C4-2B (cell line): Measurements from ENCODE around the gene BATF.

Source experiments
- H3K27ac ChIP-seq: fragments of 450-650 bp; 2 replicates; pipeline ENCODE4 v1.5.1; 2017
- CTCF ChIP-seq: fragments of 450-650 bp; conservative IDR thresholded peaks from 2 replicates; pipeline ENCODE4 v1.5.1; 2017; ENCODE audit warnings: mild to moderate bottlenecking
- ZFX ChIP-seq: fragments of 450-650 bp; IDR thresholded peaks from 2 replicates; pipeline ENCODE4 v1.6.1; 2017

The BATF gene

GRCh38 chr14:75572104-75572503 lies 49.8 kb downstream of the BATF start:
- H3K27ac ChIP-seq, result no peak overlapping the region
- TF ChIP-seq ZFX, result no peak
- TF ChIP-seq CTCF, result no peak

DNA sequence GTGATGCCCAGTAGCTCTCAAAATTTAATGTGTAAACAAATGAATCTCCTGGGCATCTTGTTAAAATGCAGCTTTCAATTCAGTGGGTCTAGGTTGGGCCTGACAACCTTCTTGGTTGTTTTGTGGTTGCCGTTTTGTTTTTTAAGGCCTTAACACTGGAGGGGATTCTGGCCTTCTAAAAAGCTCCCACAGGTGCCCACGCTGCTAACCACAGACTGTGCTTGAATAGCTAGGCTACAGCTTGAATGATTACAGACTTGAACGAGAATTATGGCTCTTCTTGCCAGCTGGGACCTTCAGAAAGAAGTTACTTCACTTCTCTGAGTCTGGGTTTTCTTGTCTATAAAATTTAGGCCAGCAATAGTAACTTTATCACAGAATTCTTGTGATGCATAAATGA lies 54.8 kb downstream of the BATF start:
- no peak for TF ChIP-seq ZFX
- TF ChIP-seq CTCF, result no peak

DNA sequence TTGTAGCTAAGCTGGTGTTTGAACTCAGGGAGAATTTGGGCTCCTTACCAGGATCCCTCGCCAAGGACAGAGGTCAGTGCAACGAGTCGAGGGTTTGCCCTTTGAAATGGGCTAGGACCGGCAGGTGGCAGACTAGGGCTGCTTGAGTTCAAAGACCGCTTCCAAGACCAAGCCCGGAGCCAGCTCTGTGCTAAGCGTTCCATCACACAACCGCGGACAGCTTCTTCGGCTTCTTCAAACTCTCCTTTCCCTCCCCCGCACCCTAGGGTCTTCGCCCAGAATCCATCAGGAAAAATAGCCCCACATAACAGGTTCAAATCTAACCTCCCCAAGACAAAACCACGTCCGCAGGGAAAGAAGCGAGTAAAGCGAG lies 55.4 kb downstream of the BATF start:
- TF ChIP-seq CTCF, result peak; percentile 88
- no peak for TF ChIP-seq ZFX
- H3K27ac ChIP-seq, result peak overlapping the region; percentile 50

More for the DNA sequence above, 54.8 kb downstream of the BATF start:
- H3K27ac ChIP-seq, result no peak overlapping the region

DNA sequence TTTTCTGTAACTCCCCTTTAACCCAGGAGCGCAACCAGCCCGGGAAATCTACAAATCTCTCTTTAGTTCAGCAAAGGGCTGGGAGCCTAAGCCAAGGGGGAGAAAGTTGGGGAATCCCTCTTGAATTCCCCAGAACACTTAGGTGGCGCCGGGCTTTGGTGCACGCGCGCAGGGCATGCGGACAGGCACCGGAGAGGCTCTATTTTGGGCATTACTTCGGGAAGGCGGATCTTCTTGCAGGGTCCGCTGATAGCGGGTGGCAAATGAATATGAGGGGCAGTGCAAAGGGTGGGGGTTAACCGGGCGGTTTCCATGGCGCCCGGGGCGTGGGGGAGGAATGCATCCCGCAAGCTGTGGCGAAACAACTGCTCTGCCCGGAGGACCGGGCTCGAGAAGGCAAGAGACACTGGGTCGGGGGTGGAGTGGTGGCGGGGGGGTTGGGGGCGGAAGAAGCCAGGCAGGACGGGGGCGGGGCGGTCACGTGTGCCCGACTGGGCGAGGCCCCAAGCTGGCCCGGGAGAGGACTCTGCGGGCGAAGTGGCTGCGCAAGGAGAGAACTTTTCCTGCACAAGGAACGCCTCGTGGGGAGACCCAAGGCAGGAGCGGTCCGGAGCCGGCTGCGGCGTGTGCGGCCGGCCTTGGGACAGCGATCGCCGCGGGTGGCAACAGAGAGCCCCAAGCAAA lies 56.0 kb downstream of the BATF start, which contains the start of gene FLVCR2:
TSS of gene FLVCR2 (plus strand) at position 519 of the 684 bp plus-strand sequence. CDS start 353 bp downstream, outside the sequence.
- no peak for TF ChIP-seq CTCF
- peak within 1 kb of the TSS; percentile 50 for H3K27ac ChIP-seq

GRCh38 chr14:75578786-75579337 lies 56.6 kb downstream of the BATF start:
- TF ChIP-seq CTCF (peak; percentile 24), ZFX (no peak)
- peak overlapping the region; percentile 50 for H3K27ac ChIP-seq

GRCh38 chr14:75579338-75579864 lies 57.1 kb downstream of the BATF start:
- TF ChIP-seq ZFX, result no peak
- no peak for TF ChIP-seq CTCF
- peak overlapping the region; percentile 50; the same call in 1 of the 2 replicates for H3K27ac ChIP-seq

DNA sequence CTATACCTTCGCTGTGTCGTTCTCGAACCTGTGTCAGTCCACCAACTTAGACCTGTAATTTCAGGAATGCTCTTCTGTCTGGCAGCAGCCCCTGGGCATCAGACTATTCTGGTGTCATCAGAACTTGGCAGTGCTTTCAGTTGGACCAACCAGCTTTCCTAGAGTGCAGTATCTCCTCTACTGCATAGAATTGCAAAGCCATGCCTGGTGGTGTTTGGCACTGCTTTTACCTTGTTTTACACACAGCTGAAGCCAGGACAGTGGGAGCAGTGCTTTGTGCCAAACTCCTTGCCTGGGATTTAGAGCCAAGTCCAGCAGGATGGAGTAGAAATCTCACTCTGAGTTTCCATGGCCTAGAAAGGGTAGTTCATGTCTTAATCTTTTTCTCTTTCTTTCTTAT lies 57.6 kb downstream of the BATF start:
- TF ChIP-seq CTCF (no peak), ZFX (no peak)
- no peak overlapping the region for H3K27ac ChIP-seq
